K562 (cell line): ENCODE results near the gene YPEL2. TPM values are rescaled to one million over a fixed set of nuclear protein-coding genes. Genes with fewer than 3 reads are reported as not detected.

Source experiments
- ATAC-seq: fragments of 200-7000 bp; cut with Tn5 transposase; 3 replicates; pipeline ENCODE4 v1.9.1; 2020; ENCODE audit warnings: moderate library complexity
- BruUV-seq: library from RNA; stranded (reverse); fragments of 400-500 nt; replicated peaks from 2 replicates; lab custom pipeline; 2021; lab: Mats Ljungman, UMichigan
- CTCF ChIA-PET: fragments of 300-600 bp; formaldehyde crosslinking; extraction: SDS; loops from one replicate; lab custom pipeline; 2021; ENCODE audit warnings: low intra/inter-chr PET ratio; lab: Yijun Ruan, JAX
- POLR2A ChIA-PET: fragments of 300-600, 350-650 bp; sonication (Branson Sonifier 250); formaldehyde crosslinking; extraction: SDS; loops from one replicate; lab custom pipeline; 2021; ENCODE audit warnings: antibody characterized with exemption, inconsistent platforms; lab: Yijun Ruan, JAX
- DNase-seq, 4 experiments: peaks; one replicate each; pipeline versions ENCODE4 v3.0.0 to v3.0.0-alpha.2; 2011 to 2018; ENCODE audit warnings: low spot score in 3 of 4, mixed read lengths in 3 of 4; ENCODE audit errors: extremely low read depth in 1 of 4
- FAIRE-seq: peaks from 2 replicates; lab custom pipeline; 2011; peaks lifted over from hg19 to GRCh38; lab: Jason Lieb, UNC
- H2AFZ ChIP-seq: 2 replicates; pipeline ENCODE4 v1.6.0; 2011; ENCODE audit warnings: low read depth, low read length, control low read depth, inconsistent platforms
- H3K27ac ChIP-seq: fragments of 200-600 bp; 3 replicates; pipeline ENCODE4 v1.8.0; 2011; ENCODE audit warnings: low read depth, mild to moderate bottlenecking, control low read depth, inconsistent platforms, low read length, moderate library complexity, mixed read lengths; ENCODE audit errors: extremely low read depth
- H3K27me3 ChIP-seq, 2 experiments: fragments of 300-600 bp in 1 of 2; 2 replicates in 1 of 2; 3 replicates in 1 of 2; pipeline versions ENCODE4 v1.6.0 to v1.8.0; 2011; ENCODE audit warnings: inconsistent platforms in 2 of 2, low read length in 2 of 2, mild to moderate bottlenecking in 1 of 2, mixed read lengths in 1 of 2, moderate library complexity in 1 of 2; ENCODE audit not compliant: control insufficient read depth in 2 of 2, insufficient read depth in 2 of 2
- H3K36me3 ChIP-seq: fragments of 300-600 bp; 3 replicates; pipeline ENCODE4 v1.8.0; 2011; ENCODE audit warnings: mild to moderate bottlenecking, low read length, inconsistent platforms; ENCODE audit not compliant: control insufficient read depth, insufficient read depth
- H3K4me1 ChIP-seq, 2 experiments: fragments of 200-600 bp in 1 of 2; replicated peaks in 1 of 2; 2 replicates in 1 of 2; 3 replicates in 1 of 2; pipeline versions ENCODE4 v1.5.1 to v1.8.0; 2011; ENCODE audit warnings: inconsistent platforms in 2 of 2, low read length in 2 of 2, mild to moderate bottlenecking in 1 of 2, mixed read lengths in 1 of 2, moderate library complexity in 1 of 2; ENCODE audit not compliant: control insufficient read depth in 2 of 2, insufficient read depth in 2 of 2
- H3K4me2 ChIP-seq: 2 replicates; pipeline ENCODE4 v1.6.1; 2011; ENCODE audit warnings: low read length, control low read depth, inconsistent platforms, mixed read lengths; ENCODE audit not compliant: insufficient read depth
- H3K4me3 ChIP-seq: fragments of 200-600 bp; sonication (generic), shearing (Covaris generic); 2 replicates; pipeline ENCODE4 v1.5.1; 2016; ENCODE audit warnings: control low read depth, inconsistent platforms
- H3K79me2 ChIP-seq: fragments of 200-600 bp; 3 replicates; pipeline ENCODE4 v1.8.0; 2011; ENCODE audit warnings: low read length, inconsistent platforms; ENCODE audit not compliant: control insufficient read depth, insufficient read depth
- H3K9ac ChIP-seq, 2 experiments: 2 replicates each; pipeline versions ENCODE4 v1.6.0 to v1.6.1; 2011; ENCODE audit warnings: low read depth in 2 of 2, low read length in 2 of 2, control low read depth in 1 of 2, inconsistent platforms in 1 of 2, mild to moderate bottlenecking in 1 of 2, mixed read lengths in 1 of 2; ENCODE audit not compliant: insufficient read depth in 1 of 2
- H3K9me1 ChIP-seq: one replicate; pipeline ENCODE4 v1.6.0; 2011; ENCODE audit warnings: inconsistent platforms, mild to moderate bottlenecking, low read length, moderate library complexity; ENCODE audit not compliant: control insufficient read depth, insufficient read depth
- H3K9me3 ChIP-seq: replicated peaks from 2 replicates; pipeline ENCODE4 v1.5.1; 2011; ENCODE audit warnings: low read depth, low read length, inconsistent platforms; ENCODE audit not compliant: control insufficient read depth, insufficient read depth
- H4K20me1 ChIP-seq: replicated peaks from 2 replicates; pipeline ENCODE4 v1.6.1; 2011; ENCODE audit warnings: low read length, inconsistent platforms, mixed read lengths; ENCODE audit not compliant: control insufficient read depth, insufficient read depth
- C11orf30 ChIP-seq: fragments of 450-650 bp; IDR thresholded peaks from 2 replicates; pipeline ENCODE4 v1.6.1; 2016; ENCODE audit warnings: low read depth, mild to moderate bottlenecking
- CBX3 ChIP-seq, 2 experiments: IDR thresholded peaks; 1 replicate in 1 of 2; 2 replicates in 1 of 2; pipeline ENCODE4 v1.6.1; 2012; ENCODE audit warnings: inconsistent platforms in 2 of 2, low read length in 2 of 2, borderline replicate concordance in 1 of 2, control low read depth in 1 of 2
- MAFF ChIP-seq: IDR thresholded peaks from 2 replicates; pipeline ENCODE4 v1.6.1; 2012; ENCODE audit warnings: low read length, improper control_type of control experiment
- MAFG ChIP-seq: fragments of 450-650 bp; conservative IDR thresholded peaks from 2 replicates; pipeline ENCODE4 v1.6.1; 2016; ENCODE audit warnings: missing genetic modification characterization, missing compliant biosample characterization
- MAFK ChIP-seq: IDR thresholded peaks from 2 replicates; pipeline ENCODE4 v1.6.1; 2011; ENCODE audit warnings: low read length, improper control_type of control experiment
- SMAD4 ChIP-seq: fragments of 250-450 bp; sonication (Bioruptor Pico); conservative IDR thresholded peaks from 2 replicates; pipeline ENCODE4 v1.8.0; 2021; ENCODE audit warnings: inconsistent platforms, mild to moderate bottlenecking, moderate library complexity
- SP1 ChIP-seq: sonication (generic); formaldehyde crosslinking; IDR thresholded peaks from 2 replicates; pipeline ENCODE4 v1.8.1; 2022; ENCODE audit warnings: mild to moderate bottlenecking, missing genetic modification reagents
- ZBTB8A ChIP-seq: fragments of 450-650 bp; IDR thresholded peaks from 2 replicates; pipeline ENCODE4 v1.6.1; 2018; ENCODE audit warnings: mild to moderate bottlenecking, moderate library complexity; ENCODE audit not compliant: partially characterized antibody
- ZNF316 ChIP-seq: fragments of 450-650 bp; IDR thresholded peaks from 2 replicates; pipeline ENCODE4 v1.6.1; 2016
- ZNF436 ChIP-seq: fragments of 250-450, 450-650 bp; sonication (Bioruptor Pico); formaldehyde crosslinking; IDR thresholded peaks from 2 replicates; pipeline ENCODE4 v1.7.0; 2020; ENCODE audit warnings: mild to moderate bottlenecking
- WGBS: fragments of 100-300 bp; shearing (Covaris generic); methylation state at CpG from one replicate; pipeline ENCODE4 v1.1.6; 2016; ENCODE audit warnings: low coverage, mixed read lengths; ENCODE audit not compliant: insufficient coverage; ENCODE audit errors: missing lambda C conversion rate; 5-methylcytosine and 5-hydroxymethylcytosine counted together
- in situ Hi-C: fragments of 300-500 bp; cut with MboI; formaldehyde crosslinking; loops from 4 replicates; pipeline ENCODE4 v1.15.0; 2018; ENCODE audit warnings: inconsistent platforms, mixed read lengths
- intact Hi-C: fragments of 100-400 bp; cut with micrococcal nuclease; formaldehyde crosslinking; loops from 2 replicates; pipeline ENCODE4 v1.14.2; 2022
- polyA plus RNA-seq, 8 experiments: library from polyadenylated mRNA; depleted of rRNA in 4 of 8; stranded (reverse) in 5 of 8; unstranded in 3 of 8; fragments of >200 nt; fragmentation: Nextera tagmentation in 2 of 8; fragmentation: Illumina TruSeq in 1 of 8; extraction: Ambion mirVana in 2 of 8; extraction: Trizol in 1 of 8; gene quantifications; 2 replicates each; pipeline versions ENCODE4 v1.2.1 to v1.2.3, GENCODE V29; 2011 to 2014; ENCODE audit warnings: inconsistent platforms in 1 of 8, missing spikeins in 1 of 8
- total RNA-seq, 7 experiments: library from RNA; depleted of rRNA in 6 of 7; stranded (reverse); fragments of >200 nt in 6 of 7; fragmentation: Illumina TruSeq in 2 of 7; extraction: Trizol in 2 of 7; gene quantifications; 2 replicates each; pipeline versions ENCODE4 v1.2.1 to v1.2.3, GENCODE V29; 2011 to 2021; ENCODE audit warnings: low replicate concordance in 1 of 7

Gene YPEL2
- total and polyA plus RNA-seq, 9 of the 15 experiments (the other 6 are each of a cell fraction or from before 2014, with no cell fraction given): 0.11 to 2.4 (median 0.47) TPM

GRCh38 chr17:59310263-59310920 is 21.1 kb upstream of the YPEL2 start:
- ATAC-seq: no peak
- no peaks in the 10 kb centered on the region for H3K79me2 ChIP-seq
- H3K9me3 ChIP-seq: no peaks in the 10 kb centered on the region
- no peak for DNase-seq
- H4K20me1 ChIP-seq: no peaks in the 10 kb centered on the region
- H3K4me2 ChIP-seq: no peak overlapping the region
- intact Hi-C loops: loop anchor here (2.0 kb wide), 1 partner anchor 248 kb away; no protein-coding TSS in a partner anchor
- no peaks in the 10 kb centered on the region for H3K27me3 ChIP-seq
- in situ Hi-C loops: loop anchor here (5.0 to 10.0 kb wide), 2 partner anchors 127 to 724 kb away; no protein-coding TSS in a partner anchor
- POLR2A ChIA-PET: interaction anchor here (0.7 to 1.5 kb wide), 6 partner anchors 14 to 553 kb away, joined by 3 to 5 read pairs (median 4); no protein-coding TSS in a partner anchor
- 63% methylated on average over 6 of the region's 6 CpGs for WGBS
- H3K9me1 ChIP-seq: no peaks in the 10 kb centered on the region
- BruUV-seq: no TSS peak
- H3K4me1 ChIP-seq: 0 out of 5 replicates have a peak, but pooled peaks cover 0 to 4% of the 10 kb centered on the region in 2 experiments
- CTCF ChIA-PET: interaction anchor here (0.5 to 2.1 kb wide), 5 partner anchors 35 to 250 kb away, joined by 3 to 15 read pairs (median 4); no protein-coding TSS in a partner anchor
- no peak overlapping the region for H3K9ac ChIP-seq
- H3K27ac ChIP-seq: no peak overlapping the region
- peak; percentile 96 for TF ChIP-seq C11orf30
- TF ChIP-seq CBX3 (IDR thresholded peaks at IDR 0.05; ENCODE audit: borderline replicate concordance in 1 of 2, low read length in 2 of 2): no peak
- peak; percentile 92 for TF ChIP-seq MAFK
- peak; percentile 95 for TF ChIP-seq MAFG
- TF ChIP-seq ZNF436: no peak
- no peak for TF ChIP-seq SP1 (CRISPR knock-in tag)
- no peak for TF ChIP-seq ZBTB8A
- TF ChIP-seq SMAD4 (CRISPR knock-in tag): no peak
- peak; percentile 98 for TF ChIP-seq ZNF316
- peak; percentile 96 for TF ChIP-seq MAFF
- no peak for FAIRE-seq
- no peak overlapping the region for H3K4me3 ChIP-seq
- H3K36me3 ChIP-seq: no peaks in the 10 kb centered on the region
- peak overlapping the region; percentile 81 for H2AFZ ChIP-seq
